ENCODE measurements around the gene NACA2.
"Not testable (repeated sequence)": the region's sequence is repeated elsewhere in the genome, so short reads cannot be mapped to it uniquely, and the experiment has no call there.

DNA sequence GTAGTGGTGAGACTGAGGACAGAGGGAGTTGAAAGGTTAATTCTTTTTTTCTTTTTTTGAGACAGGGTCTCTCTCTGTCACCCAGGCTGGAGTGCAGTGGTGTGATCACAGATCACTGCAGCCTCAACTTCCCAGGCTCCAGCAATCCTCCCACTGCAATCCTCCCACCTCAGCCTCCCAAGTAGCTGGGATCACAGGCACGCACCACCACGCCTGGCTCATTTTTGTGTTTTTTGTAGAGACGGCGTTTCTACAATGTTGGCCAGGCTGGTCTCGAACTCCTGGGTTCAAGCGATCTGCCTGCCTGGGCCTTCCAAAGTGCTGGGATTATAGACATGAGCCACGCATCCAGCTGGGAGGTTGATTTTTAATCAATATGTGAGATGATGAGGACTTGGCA lies 18.5 kb downstream of the NACA2 start:
- TF ChIP-seq, protein P1, sequence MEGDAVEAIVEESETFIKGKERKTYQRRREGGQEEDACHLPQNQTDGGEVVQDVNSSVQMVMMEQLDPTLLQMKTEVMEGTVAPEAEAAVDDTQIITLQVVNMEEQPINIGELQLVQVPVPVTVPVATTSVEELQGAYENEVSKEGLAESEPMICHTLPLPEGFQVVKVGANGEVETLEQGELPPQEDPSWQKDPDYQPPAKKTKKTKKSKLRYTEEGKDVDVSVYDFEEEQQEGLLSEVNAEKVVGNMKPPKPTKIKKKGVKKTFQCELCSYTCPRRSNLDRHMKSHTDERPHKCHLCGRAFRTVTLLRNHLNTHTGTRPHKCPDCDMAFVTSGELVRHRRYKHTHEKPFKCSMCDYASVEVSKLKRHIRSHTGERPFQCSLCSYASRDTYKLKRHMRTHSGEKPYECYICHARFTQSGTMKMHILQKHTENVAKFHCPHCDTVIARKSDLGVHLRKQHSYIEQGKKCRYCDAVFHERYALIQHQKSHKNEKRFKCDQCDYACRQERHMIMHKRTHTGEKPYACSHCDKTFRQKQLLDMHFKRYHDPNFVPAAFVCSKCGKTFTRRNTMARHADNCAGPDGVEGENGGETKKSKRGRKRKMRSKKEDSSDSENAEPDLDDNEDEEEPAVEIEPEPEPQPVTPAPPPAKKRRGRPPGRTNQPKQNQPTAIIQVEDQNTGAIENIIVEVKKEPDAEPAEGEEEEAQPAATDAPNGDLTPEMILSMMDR (IDR thresholded peaks at IDR 0.05; ENCODE audit: control extremely low read depth in 1 of 3, insufficient read depth in 1 of 3, low read depth in 1 of 3, low read length in 3 of 3) = not testable (repeated sequence)
- not testable (repeated sequence) for TF ChIP-seq EP300 (IDR thresholded peaks at IDR 0.05; ENCODE audit: borderline replicate concordance in 1 of 2, low read depth in 2 of 2, low read length in 2 of 2); RFX5 (IDR thresholded peaks at IDR 0.05; ENCODE audit: borderline replicate concordance, low read depth, low read length)
